ENCODE results near the gene ZNF534.

GRCh38 chr19:52494518-52494917 is 65.6 kb downstream of the ZNF534 start:
- TF ChIP-seq, protein P1, sequence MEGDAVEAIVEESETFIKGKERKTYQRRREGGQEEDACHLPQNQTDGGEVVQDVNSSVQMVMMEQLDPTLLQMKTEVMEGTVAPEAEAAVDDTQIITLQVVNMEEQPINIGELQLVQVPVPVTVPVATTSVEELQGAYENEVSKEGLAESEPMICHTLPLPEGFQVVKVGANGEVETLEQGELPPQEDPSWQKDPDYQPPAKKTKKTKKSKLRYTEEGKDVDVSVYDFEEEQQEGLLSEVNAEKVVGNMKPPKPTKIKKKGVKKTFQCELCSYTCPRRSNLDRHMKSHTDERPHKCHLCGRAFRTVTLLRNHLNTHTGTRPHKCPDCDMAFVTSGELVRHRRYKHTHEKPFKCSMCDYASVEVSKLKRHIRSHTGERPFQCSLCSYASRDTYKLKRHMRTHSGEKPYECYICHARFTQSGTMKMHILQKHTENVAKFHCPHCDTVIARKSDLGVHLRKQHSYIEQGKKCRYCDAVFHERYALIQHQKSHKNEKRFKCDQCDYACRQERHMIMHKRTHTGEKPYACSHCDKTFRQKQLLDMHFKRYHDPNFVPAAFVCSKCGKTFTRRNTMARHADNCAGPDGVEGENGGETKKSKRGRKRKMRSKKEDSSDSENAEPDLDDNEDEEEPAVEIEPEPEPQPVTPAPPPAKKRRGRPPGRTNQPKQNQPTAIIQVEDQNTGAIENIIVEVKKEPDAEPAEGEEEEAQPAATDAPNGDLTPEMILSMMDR (IDR thresholded peaks at IDR 0.05; ENCODE audit: borderline replicate concordance, extremely low read depth, low read length, poor library complexity, severe bottlenecking), result no peak
- no peak for TF ChIP-seq EZH2 (IDR thresholded peaks at IDR 0.05; ENCODE audit: borderline replicate concordance, low read depth, low read length, severe bottlenecking)
